ENCODE results near the gene JAM3. TPM values are rescaled to one million over a fixed set of nuclear protein-coding genes. Genes with fewer than 3 reads are reported as not detected.
"Not testable (repeated sequence)": the region's sequence is repeated elsewhere in the genome, so short reads cannot be mapped to it uniquely, and the experiment has no call there.

The JAM3 gene
- polyA plus RNA-seq, 12 donors, result 86.8 to 171 (median 126) TPM

- DNase-seq, result not testable (repeated sequence)
Observed at GRCh38 chr11:134092006-134092405, 23.1 kb downstream of the JAM3 start.

DNA sequence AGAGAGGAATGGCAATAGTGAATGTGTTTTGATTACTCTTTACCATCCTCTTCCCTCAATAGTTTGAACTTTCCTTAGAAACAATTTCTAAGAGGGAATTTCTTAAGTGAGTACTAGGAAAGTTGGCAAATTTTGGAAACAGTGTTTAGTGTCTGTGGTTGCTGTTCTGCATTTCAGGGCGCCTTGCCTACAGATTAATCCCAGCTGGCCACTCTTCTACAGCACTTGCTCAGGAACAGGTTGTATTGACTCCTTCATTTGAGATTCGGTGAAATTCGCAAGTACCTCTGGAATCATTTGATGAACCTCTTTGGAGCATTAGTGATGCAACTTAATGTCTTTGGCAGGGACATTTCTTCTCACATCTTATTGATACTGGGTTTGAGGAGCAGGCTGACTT lies 28.3 kb downstream of the JAM3 start:
- no peak for DNase-seq

DNA sequence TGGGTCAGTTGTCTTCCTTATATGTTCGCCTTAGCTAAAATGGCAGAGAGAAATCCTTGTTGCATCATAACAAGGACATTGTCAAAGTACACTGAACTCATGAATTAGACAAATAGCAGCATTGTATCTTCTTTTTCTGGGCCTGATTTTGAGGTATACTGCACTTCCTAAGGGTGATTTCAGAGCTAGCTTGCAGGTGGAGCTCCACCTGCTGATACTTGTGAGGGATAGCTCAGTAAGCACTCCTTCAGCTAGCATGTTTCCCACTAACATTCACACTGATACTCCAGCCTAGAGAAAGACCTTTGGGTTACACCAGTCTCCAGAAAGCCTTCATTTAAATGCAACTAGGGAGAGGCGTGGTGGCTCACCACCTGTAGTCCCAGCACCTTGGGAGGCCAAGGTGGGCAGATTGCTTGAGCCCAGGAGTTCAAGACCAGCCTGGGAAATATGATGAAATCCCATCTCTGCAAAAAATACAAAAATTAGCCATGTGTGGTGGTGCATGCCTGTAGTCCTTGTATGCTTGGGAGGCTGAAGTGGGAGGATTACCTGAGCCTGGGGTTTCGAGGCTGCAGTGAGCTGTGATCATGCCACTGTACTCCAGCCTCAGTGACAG lies 29.8 kb downstream of the JAM3 start:
- no peak for DNase-seq

GRCh38 chr11:134100171-134100570 lies 31.3 kb downstream of the JAM3 start:
- DNase-seq, result no peak

DNA sequence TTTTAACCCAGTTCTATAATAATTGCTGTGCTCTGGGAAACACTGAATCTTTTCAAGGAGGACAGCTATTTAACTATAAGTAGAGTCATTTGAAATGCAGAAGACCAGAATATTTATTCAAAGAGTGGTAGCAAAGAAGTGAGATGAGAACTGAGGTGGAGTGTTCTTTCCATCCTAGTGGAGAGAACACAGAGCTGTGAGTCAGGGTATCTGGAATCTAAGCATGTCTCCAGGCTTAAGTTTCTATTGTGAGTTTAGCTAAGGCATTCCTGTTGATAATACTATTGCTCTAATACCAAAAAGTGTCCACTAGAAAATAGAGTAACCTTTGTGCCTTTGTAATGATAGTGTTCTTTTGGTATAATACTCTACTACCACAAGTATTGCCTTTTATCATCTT lies 32.4 kb downstream of the JAM3 start:
- DNase-seq, result no peak

- no peak for DNase-seq
Observed at GRCh38 chr11:134110252-134110815, 41.5 kb downstream of the JAM3 start.

DNA sequence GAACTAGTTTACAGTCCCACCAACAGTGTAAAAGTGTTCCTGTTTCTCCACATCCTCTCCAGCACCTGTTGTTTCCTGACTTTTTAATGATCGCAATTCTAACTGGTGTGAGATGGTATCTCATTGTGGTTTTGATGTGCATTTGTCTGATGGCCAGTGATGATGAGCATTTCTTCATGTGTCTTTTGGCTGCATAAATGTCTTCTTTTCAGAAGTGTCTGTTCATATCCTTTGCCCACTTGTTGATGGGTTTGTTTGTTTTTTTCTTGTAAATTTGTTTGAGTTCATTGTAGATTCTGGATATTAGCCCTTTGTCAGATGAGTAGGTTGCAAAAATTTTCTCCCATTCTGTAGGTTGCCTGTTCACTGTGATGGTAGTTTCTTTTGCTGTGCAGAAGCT lies 44.9 kb downstream of the JAM3 start:
- not testable (repeated sequence) for DNase-seq

DNA sequence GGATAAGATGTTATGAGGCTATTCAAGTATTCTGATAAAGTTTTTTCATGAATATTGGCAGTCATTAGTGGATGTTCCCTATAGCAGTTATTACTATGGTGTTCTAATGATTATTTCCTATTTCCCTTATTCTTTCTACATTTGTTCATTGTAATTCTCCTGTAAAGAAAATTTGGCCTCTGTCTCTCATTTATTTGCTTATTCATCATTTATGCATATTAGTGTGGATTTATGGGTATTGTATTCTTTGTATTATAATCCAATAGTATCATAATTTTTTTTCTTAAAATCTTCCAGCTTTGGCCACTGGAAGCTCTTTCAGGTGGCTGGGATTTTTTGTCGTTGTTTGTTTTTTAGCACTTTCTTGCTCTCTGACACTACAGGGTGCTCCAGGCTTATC lies 47.3 kb downstream of the JAM3 start:
- DNase-seq, result no peak

- DNase-seq, result no peak
Observed at GRCh38 chr11:134118006-134118405, 49.1 kb downstream of the JAM3 start.

DNA sequence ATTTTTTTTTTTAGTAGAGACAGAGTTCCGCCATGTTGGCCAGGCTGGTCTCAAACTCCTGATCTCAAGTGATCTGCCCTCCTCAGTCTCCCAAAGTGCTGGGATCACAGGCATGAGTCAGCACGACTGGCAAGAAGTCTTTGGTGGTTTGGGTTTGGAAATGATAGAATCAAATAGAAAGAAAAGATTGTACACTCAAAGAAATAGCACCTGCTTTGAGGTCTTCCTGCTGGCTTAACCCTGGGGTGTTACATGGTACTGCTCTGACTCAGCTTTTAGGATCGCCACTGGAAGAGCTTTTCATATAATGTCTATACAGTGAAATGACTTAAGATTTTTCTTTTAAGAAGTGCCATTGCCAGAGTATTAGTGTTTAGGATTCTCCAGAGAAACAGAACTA lies 50.2 kb downstream of the JAM3 start:
- no peak for DNase-seq

DNA sequence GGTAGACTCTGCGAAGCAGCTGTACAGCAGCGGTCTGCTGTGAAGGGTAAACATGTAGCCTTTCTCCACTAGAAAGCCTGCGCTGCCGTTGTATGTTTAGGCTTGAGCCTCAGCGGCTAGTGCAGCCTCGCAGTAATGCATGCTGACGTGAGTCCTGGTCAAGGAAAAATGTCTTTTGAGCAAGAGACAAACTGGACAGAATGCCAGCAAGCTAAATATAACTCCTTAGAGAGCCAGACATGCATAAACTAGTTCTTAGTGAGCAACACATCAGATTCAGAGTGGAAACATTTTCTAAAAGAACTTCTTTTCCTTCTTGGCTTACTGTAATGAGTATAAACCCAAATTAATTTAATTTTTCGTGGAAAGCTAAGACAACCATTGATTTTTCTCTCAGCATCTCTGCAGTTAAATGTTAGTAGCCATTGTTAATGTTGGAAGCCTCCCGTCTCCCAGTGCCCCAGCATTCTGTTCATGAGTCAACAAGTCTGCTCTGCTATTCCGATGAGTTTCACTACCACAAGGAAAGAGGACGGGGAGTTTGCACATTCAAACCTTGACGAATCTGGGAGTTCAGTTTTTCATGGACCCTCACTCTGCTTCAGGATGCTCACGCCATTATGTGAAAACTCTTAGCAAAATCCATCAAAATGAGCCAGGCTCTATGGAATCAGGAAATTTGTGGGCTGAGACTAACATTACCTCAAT lies 51.4 kb downstream of the JAM3 start:
- peak; percentile 89 for DNase-seq

- peak; percentile 84 for DNase-seq
Observed at GRCh38 chr11:134120921-134121526, 52.2 kb downstream of the JAM3 start.

DNA sequence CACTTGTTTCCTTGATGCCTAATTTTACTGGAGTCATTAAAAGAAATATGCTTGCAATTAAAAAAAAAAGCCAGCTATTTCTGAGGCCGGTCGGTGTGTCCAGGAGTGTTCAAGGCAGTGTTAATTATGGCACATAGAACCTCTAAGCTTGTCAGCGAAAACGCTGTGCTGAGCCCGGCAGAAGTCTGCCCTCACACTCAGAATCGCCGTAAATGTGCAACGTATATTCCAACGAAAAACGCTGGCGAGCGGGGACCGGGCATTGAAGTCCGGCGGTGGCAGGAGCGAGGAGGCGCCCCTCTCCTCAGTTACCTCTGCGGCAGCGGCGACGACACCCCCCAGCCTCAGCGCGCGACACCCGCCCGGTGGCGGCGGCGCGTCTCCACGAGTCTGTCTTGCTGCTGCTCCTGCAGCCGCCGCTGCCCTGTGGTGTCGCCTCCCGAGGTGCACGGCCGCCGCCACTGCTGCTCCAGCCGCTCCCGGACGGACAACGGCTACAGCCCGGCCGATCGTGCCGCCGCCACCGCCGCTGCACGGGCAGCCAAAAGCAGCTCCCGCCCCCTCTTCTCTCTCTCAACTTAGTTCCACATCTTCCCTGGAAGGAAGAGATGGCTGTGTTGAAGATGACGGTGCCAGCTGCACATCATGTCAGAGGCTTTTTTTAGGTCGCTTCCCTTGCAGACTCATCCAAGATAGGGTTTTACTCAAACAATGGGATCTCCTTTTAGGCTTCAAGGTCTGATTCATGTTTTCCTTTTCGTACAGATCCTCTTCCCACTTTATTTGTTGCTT lies 56.0 kb downstream of the JAM3 start:
- peak; percentile 57 for DNase-seq

DNA sequence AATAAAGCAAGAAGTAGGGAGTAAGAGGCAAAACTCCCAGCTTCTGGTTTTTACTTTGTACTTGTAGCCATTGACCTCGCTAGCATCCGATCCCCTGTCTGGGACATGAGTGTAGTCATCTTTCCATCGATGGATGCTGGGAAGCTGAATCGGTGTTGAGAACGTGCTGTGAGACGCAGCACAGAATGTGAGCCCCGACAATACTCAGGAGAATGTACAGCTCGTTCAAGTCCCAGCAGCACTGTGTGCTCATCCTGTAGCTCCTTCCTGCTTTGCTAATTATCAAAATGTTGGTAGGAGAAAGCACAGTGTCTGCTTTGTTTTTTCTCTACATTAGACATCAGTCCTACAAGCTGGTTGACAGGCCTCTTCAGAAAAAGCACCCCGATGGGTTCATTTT lies 56.6 kb downstream of the JAM3 start:
- DNase-seq, result no peak

DNA sequence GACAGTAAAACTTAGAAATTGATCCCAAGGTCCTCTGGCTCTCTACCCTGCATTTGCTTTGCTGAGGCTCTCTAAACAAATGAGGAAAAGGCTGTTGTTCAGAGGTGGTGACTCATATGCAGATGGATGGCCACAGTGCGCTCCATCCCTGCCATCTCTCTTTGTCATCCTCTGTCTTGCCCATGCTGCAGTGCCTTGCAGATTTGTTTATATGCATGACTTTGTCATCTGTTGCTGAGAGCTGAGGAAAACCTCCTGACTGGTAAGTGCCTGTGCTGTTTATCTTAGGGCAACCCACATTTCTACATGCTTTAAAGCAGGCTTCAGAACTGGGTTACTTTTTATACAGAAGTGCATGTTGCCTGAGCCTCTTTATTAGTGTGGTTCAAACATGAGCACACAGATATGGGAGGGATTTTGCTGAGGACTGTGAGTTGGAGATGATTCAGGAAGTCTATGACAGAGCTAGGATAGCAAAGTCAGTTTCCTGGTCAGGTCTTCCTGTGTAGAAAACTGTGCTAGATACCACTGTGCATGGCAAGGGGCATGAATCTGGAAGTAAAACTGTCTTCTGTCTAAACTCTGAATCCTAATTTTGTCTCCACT lies 57.4 kb downstream of the JAM3 start:
- DNase-seq, result no peak

GRCh38 chr11:134131628-134132244 lies 62.9 kb downstream of the JAM3 start:
- DNase-seq, result no peak

DNA sequence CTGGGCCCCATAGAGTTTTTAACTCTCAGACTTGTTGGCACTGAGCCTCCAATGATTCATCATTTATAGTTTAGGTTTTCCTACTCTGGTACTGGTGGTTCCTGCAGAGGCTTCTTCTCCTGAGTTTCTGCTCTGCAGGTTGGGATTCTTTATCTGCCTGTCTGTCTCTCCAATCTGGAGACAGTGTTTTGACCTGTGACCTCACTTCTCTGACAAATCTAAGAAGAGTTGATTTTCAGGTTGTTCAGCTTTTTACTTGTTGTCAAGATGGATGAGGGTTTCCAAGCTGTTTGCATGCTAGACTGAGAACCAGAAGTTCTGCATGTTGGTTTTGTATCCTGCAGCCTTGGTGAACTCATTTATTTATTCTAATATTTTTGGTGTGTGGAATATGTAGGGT lies 63.9 kb downstream of the JAM3 start:
- DNase-seq, result no peak

GRCh38 chr11:134134167-134134566 lies 65.3 kb downstream of the JAM3 start:
- no peak for DNase-seq

DNA sequence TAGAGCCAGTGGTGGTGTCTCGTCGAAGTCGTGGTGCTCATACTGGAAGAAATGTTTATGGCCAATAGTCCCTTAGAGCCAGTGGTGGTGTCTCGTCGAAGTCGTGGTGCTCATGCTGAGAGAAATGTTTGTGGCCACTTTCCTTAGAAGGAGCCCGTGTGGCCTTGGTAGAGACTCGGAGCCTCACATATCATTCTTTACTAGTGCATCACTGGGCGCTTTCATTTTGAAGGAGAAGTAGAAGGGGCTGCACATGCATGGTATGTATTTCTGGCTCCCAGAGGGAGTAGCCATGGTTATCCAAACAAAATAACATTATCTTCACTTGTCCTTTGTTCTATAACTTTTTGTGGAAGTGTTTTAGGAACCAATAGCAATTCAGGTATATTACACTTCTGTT lies 69.5 kb downstream of the JAM3 start:
- no peak for DNase-seq

- no peak for DNase-seq
Observed at GRCh38 chr11:134139303-134139872, 70.5 kb downstream of the JAM3 start.

DNA sequence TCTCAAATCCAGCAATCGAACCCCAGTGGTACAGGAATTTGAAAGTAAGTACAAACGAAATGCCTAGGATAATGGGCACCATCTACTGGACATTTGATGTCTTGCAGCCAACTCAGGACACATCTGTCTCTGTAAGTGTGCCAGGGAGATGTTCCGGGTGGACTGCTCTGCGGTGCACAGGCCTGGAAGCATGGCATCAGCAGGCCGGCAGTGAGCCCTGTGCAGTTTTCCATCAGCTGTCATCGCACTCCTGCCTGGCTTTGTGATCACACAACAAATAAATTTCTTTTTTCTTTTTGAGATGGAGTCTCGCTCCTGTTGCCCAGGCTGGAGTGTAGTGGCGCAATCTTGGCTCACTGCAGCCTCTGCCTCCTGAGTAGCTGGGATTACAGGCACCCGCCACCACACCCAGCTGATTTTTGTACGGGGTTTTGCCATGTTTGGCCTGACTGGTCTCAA lies 71.0 kb downstream of the JAM3 start:
- DNase-seq, result peak; percentile 89

Data from muscle of arm (tissue), 12 donors.